Measurements from ENCODE around the gene USP10. TPM values are rescaled to one million over a fixed set of nuclear protein-coding genes. Genes with fewer than 3 reads are reported as not detected.

The USP10 gene
- total RNA-seq, 1 donor from 2014 or later, result 72.2 TPM

DNA sequence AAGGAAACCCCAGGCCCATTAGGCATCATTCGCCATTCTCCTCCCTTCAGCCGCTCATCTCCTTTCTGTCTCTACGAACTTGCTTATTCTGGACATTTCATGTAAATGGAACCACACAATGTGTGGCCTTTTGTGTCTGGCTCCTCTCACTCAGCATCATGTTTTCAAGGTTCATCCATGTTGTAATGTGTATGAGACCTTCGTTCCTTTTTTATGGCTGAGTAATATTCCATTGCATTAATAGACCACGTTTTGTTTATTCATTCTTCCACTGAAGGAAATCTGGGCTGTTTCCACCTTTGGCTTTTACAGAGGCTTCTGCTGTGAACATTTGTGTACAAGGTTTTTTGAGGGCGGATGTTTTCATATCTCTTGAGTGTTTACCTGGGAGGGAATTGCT lies 123.2 kb downstream of the USP10 start:
- intact Hi-C loops (cut with DNase I), result no loop called here
- ATAC-seq, result no peak
- no peak for DNase-seq (ENCODE audit: low spot score)

DNA sequence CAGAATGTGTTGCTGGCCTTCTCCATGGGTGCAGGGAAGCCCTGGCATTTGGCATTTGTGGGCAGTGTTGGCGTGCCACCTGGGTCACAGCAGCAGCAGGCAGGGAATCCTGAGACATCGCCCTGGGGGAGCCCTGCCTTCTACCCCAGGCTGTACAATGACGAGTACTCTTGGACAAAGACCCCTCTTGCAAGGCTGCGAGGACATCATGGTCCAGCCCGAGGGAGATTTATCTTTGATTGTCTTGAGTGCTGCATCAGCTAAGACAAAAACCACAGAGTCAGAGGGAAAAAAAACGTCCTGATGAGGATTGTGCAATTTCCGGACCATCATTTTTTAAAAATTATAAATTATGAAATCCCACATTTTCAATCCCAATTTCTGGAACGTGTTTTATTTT lies 123.7 kb downstream of the USP10 start:
- DNase-seq (ENCODE audit: low spot score) (no peak), ATAC-seq (peak; percentile 40)
- intact Hi-C loops (cut with DNase I), result no loop called here

DNA sequence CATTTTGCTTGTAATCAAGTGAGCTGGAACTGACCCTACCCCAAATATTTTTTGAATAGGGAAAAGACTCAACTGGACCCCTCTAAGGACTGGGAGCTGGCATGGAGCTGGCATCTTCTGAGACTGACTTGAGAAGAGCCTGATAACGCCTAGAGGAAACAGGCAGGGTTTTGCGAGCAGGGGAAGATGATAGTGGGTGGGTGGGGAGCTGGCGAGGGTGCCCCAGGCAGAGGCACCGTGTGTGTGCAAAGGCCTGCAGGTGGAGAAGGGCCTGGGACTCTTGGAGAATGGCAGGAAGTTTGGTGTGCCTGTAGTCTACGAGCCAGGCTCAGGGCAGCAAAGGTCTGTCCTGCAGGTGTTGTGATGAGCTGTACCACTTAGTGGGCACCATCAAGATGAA lies 124.1 kb downstream of the USP10 start:
- DNase-seq (ENCODE audit: low spot score) (no peak), ATAC-seq (no peak)
- intact Hi-C loops (cut with DNase I), result no loop called here

DNA sequence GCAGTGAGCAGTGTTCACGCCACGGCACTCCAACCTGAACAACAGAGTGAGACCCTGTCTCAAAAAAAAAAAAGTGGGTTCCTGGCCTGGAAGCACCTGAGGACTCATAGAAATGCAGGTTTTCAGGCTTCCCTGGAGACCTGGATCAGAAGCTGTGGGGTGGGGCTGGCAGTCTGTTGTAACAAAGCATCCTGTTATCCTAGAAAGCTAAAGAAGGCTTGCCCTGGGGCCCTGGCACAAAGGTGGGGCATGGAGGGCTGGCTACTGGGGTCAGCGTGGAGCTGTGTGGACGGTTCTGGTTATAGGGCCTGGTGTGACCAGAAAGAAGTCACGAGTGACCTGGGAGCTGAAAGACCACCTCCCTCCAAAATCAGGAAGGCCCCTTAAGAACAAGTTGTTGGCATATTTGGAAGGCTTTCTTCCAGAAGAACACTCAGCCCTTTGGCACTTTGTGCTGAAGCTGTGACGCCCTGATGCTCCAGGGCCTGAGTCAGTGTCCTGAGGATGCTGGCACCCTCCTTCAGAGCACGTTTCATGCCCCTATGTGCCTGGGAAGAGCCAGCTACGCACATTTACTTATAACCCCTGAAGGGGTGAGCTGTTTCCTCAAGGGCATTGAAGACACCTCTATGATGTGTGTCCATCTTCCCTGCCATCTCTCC lies 126.2 kb downstream of the USP10 start:
- intact Hi-C loops (cut with DNase I), result no loop called here
- ATAC-seq (no peak), DNase-seq (ENCODE audit: low spot score) (no peak)

DNA sequence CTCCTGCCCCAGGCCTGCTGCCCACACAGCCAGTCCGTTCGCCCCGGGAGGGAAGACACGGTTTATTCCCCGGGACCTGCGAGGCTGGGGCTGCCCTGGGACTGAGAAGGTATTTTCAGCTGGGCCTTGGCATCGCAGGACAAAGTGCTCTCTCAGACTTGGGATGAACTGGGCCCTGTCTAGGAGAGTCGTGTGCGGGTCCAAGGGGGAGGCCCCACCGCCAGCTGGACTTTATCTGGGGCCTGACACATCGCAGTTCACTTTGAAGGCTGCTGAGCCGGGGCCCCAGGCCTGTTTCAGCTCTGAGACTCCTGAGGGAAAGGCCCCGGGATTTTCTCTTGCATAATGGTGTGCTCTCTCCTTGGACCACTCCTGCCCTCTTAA lies 126.8 kb downstream of the USP10 start:
- DNase-seq (ENCODE audit: low spot score), result no peak
- peak; percentile 16 for ATAC-seq
- intact Hi-C loops (cut with DNase I), result no loop called here

DNA sequence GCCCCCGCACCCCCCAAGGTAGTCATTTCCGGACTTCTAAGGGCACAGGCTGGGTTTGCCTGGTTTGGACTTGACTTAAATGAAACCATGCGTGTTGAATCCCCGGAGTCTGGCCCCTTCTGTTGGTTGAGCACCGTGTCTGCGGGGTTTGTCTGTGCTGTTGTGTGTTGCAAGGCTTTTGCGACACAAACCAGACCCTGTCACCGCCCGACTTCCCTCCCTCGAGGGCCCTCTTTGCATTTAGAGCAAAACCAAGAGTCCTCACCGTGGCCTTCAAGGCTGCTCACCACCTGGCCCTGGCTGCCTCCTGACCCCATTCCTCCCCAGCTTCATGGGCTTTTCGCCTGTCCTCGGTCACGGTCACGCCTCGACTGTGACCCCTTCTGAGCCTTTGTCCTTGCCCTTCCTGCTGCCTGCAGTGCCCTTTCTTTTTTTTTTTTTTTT lies 127.4 kb downstream of the USP10 start:
- DNase-seq (ENCODE audit: low spot score) (no peak), ATAC-seq (peak; percentile 3)
- intact Hi-C loops (cut with DNase I), result no loop called here

DNA sequence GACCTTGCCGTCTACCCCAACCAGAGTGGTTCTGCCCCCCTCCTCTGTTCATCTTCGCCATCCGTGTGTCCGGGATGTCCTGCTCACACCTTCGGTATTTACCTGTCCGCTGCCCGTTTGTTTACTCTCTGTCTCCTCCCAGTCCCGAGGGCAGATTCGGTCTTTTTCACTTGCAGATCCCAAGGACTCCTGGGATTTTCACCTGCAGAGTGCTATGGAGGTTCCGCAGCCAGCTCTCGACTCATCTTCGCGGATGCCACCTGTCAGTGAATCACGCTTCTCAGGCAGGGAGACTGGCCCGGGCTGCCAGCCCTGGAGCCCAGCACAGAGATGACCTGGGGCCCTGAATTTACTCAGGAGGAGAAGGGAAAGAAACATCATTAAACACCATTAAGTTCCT lies 128.1 kb downstream of the USP10 start:
- DNase-seq (ENCODE audit: low spot score) (no peak), ATAC-seq (no peak)
- intact Hi-C loops (cut with DNase I), result no loop called here

DNA sequence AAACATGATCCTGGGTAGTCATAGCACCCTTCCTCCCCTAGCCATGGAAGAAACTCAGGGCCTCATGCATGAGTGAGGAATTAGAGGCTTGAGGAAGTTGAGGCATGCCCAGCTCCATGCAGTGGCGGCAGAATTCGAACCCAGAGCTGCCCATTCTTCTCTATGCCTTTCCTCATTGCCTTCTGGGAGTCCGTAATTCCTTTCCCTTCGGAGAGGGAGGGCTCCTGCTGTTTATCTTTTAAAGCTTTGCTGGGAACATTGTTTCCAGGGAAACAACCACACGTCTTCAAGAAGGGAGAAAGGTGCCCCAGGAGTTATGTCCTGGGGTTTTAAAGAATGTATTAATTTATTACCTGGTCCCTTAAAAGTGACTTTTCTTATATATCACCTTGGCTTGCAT lies 128.5 kb downstream of the USP10 start:
- no peak for DNase-seq (ENCODE audit: low spot score)
- intact Hi-C loops (cut with DNase I), result no loop called here
- ATAC-seq, result no peak

Other genes with a start within 250 kb of the USP10 start
- 21.8 TPM for gene MEAK7, start 195.3 kb upstream of the USP10 start, total RNA-seq
- gene COTL1, start 81.9 kb upstream of the USP10 start, total RNA-seq, result 77.9 TPM
- gene KLHL36, start 51.5 kb upstream of the USP10 start, total RNA-seq, result 60.2 TPM
- gene CRISPLD2, start 120.0 kb downstream of the USP10 start, total RNA-seq, result 118 TPM